Stimulated activated CD8-positive, alpha-beta memory T cell treated with anti-CD3 and anti-CD28 coated beads, Interleukin-7, amount 100 ng/mL, for 48 hours (primary cell): ENCODE results near the gene LHX3.

Experiments used
- DNase-seq, 2 donors: peaks; one replicate each; pipeline ENCODE4 v3.0.0-alpha.2; 2020; ENCODE audit warnings: low read depth in 1 of 2; ENCODE audit errors: extremely low read depth in 1 of 2

Gene LHX3

GRCh38 chr9:136209786-136210185 lies 4.9 kb upstream of the LHX3 start:
- DNase-seq, result no peak

- DNase-seq, result no peak
These were observed 4.3 kb upstream of the LHX3 start for GRCh38 chr9:136209232-136209631.

GRCh38 chr9:136208675-136209074 lies 3.7 kb upstream of the LHX3 start:
- DNase-seq, result no peak

- DNase-seq, result no peak
These were observed 2.7 kb upstream of the LHX3 start for GRCh38 chr9:136207616-136208015.

GRCh38 chr9:136206602-136207275 lies 1.8 kb upstream of the LHX3 start:
- DNase-seq, result no peak

- DNase-seq, result no peak
These were observed 722 bp upstream of the LHX3 start for GRCh38 chr9:136205707-136205992.

GRCh38 chr9:136204145-136204805 lies 653 bp downstream of the LHX3 start:
- DNase-seq, result no peak

GRCh38 chr9:136203408-136204144 lies 1.4 kb downstream of the LHX3 start:
- no peak for DNase-seq

- DNase-seq, result no peak
These were observed 2.2 kb downstream of the LHX3 start for GRCh38 chr9:136202454-136203407.

GRCh38 chr9:136201609-136202453 lies 3.1 kb downstream of the LHX3 start:
- no peak for DNase-seq

- DNase-seq, result no peak
These were observed 3.8 kb downstream of the LHX3 start for GRCh38 chr9:136201174-136201573.

- DNase-seq, result no peak
These were observed 4.5 kb downstream of the LHX3 start for GRCh38 chr9:136200424-136200823.

GRCh38 chr9:136199391-136200288 lies 5.3 kb downstream of the LHX3 start:
- no peak for DNase-seq

GRCh38 chr9:136198605-136199083 lies 6.3 kb downstream of the LHX3 start:
- DNase-seq, result no peak

- no peak for DNase-seq
These were observed 6.9 kb downstream of the LHX3 start for GRCh38 chr9:136197930-136198604.

- no peak for DNase-seq
These were observed 7.6 kb downstream of the LHX3 start for GRCh38 chr9:136197084-136197875.

GRCh38 chr9:136196404-136197083 lies 8.4 kb downstream of the LHX3 start:
- no peak for DNase-seq
